HPDE6-E6E7 (cell line): Measurements from ENCODE around the gene PPIL4.
A peak's percentile ranks its signal among the peaks of the same experiment; 100 is the strongest.
"Not testable (repeated sequence)": the region's sequence is repeated elsewhere in the genome, so short reads cannot be mapped to it uniquely, and the experiment has no call there.

Experiments
- DNase-seq: peaks from one replicate; pipeline ENCODE4 v3.0.0; 2011; ENCODE audit warnings: missing footprints; ENCODE audit errors: extremely low spot score

Gene PPIL4

DNA sequence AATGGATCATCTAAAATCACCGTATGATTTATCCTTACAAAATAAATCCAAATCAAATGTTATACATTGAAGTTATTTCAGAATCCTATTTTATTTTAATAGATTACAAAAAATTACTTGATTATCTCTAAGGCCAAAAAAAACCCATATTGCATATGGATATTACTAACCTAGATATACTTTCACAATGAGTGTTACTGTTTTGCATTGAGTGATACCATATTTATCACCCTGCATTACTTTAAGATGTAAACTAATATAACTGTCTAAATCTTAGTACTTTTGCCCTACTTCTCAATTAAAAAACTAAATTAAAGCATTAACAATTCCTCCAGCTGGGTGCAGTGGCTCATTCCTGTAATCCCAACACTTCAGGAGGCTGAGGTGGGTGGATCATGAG is 11.1 kb downstream of the PPIL4 start:
- DNase-seq, result no peak

DNA sequence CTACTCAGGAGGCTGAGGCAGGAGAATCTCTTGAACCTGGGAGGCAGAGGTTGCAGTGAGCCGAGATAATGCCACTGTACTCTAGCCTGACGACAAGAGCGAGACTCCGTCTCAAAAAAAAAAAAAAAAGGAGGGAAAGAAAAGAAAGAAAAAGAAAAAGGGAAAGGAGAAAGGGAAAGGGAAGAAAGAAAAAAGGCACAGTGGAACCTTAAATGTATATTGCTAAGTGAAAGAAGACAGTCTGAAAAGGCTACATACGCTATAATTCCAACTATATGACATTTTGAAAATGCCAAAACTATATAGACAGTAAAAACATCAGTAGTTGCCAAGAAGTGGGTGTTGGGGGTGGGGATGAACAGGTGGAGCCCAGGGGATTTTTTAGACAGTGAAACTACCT is 16.2 kb downstream of the PPIL4 start:
- DNase-seq, result no peak

DNA sequence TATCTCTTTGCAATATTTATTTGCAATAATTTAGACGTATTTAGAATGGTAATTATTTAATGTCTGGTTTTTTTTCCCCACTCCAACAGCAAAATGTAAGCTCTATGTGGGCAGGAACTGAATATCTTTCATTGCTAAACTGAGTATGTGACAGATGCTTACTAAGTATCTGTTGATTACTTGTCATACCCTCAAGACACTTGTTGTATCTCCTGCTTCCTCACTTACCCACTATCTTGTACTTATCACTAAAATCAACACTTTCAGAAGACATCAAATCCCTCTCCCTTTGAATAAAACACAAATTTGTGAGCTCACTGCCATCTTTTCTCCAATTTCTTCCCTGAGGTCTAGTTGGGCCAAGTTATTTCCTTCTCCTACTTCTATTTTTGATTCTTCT is 30.3 kb downstream of the PPIL4 start:
- DNase-seq, result no peak

DNA sequence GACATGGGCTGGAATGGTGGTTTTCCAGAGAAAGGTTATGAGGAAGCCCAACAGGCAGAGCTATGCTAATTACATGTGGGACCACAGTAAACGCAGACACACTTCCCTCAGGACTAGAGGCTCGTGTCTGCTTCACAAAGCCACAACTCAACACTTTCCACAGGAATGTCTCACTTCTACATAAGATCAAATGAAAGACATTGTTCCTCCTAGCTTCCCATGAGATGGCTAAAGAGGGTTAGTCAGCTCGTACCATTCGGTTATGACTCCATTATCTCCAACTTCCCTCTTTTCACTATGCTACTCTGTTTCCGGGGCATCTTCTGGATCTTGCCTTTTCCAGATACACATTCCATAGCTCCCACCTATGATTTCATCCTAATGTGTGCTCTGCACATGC is 31.9 kb downstream of the PPIL4 start:
- no peak for DNase-seq

DNA sequence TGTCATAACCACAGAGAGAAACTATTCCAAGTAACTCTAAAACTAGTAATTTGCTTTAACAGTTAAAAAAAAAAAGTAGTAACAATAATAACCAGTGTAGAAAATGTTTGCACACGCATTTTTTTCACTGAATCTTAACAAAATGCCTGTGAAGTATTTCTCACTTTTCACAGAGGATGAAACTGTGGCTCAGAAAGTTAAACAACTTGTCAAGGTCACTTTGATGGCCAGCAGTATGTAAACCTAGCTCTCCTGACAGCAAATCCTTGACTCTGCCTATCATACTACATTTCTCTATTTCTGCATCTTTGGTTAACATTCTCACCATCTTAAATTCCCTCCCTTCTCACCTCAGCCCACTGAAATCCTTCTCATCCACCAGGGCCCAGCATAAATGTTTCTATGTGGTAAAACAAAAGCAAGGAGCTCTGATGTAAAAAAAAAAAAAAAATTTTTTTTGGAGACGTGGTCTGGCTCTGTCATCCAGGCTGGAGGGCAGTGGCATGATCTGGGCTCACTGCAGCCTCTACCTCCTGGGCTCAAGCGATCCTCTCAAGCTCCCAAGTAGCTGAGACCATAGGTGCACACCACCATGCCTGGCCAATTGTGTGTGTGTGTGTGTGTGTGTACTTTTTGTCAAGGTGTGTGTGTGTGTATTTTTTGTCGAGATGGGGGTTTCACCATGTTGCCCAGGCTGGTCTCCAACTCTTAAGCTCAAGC is 34.9 kb downstream of the PPIL4 start:
- DNase-seq, result no peak

DNA sequence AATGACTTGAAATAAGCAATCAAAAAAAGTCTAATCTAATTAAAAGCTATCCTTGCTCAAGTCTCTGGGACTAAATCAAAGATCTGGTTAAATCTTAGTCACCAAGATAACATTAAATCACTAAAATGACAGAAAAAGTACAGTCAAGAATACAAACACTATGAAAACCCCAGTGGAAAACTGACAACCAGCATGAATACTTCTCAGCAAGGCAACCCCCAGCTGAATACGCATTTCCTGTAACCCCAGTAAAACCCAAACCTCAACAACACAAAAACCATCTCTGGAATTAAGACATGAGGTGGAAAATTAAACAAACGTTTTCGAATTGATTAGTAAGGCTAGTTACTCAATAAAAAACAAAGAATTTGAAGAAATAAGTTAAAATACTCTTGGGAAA is 37.4 kb downstream of the PPIL4 start:
- no peak for DNase-seq

DNA sequence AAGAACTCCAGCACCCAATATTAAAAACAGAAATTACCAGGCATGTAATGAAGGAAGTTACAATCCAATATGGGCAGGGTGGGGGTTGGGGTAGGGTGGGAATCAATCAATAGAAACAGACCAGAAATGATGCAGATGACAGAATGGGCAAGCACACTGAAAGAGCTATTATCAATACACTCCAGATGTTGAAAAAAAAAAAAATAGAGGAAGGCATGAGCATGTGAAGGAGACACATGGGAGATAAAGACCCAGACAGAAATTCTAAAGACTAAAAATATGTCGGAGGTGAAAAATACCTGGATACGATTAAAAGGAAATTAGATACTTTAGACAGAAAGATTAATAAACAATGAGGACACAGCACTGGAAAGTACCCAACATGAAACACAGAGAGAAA is 42.0 kb downstream of the PPIL4 start:
- no peak for DNase-seq

DNA sequence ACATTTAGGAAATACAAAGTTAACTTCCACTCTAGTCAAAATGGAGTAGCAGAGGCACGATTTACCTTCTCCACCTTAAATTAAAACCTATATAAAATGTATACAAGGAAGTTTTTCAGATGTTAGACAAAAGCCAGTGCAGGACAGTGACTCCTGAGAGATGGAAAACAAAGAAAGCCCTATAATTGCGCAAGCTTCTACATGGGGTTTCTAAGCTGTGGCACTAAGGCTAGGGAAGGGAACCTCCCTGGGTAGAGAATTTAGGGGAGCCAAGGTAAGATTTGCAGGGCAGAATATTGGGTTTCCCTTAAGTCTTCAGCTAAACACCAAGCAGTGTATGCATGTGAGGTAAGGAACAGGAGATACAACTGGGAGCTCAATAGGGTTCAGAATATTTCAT is 42.6 kb downstream of the PPIL4 start:
- DNase-seq, result no peak

DNA sequence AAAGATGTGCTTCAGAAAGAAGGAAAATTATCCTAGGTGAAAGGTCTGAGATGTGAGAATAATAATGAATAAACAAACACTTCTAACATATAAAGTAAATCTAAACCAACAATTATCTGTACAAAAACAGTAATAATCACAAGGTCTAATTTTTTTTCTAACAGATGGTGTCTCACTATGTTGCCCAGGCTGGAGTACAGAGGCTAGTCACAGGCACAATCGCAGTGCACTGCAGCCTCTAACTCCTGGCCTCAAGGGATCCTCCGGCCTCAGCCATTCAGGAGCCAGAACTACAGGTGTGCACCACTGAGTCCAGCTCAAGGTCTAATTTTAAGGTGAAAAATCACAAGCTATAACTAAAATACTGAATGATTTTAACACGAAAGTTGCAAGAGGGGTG is 44.1 kb downstream of the PPIL4 start:
- DNase-seq, result no peak

DNA sequence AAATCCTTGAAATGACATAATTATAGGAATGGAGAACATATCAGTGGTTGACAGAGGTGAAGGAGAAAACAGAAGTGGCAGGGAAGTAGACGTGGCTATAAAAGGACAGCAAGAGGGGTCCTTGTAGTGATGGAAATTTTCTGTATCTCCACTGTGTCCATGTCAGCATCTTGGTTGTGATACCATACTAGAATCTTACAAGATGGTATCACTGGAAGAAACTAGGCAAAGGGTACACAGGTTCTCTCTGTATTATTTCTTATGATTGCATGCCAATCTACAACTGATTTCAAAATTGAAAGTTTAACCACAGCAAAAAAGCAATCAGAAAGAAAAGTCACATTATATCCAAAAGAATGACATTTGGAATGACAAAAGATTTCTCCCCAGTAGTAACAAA is 44.6 kb downstream of the PPIL4 start:
- no peak for DNase-seq

DNA sequence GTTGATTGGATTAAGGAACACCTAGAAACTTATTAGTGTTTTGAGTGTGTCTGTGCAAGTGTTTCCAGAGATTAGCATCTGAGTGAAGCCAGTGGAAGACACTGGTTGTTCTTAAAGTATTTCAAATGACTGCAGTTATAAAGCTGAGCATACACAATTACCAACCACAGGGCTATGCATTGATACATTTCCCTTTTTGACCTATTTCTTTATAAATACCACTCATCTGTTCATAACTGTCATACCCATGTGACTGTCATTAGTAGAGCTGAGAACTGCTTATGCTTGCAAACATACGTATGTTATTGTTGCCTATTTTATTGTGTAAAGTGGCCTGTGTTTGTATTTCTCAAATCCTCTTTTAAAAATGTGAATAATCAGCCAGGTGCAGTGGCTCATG is 45.7 kb downstream of the PPIL4 start:
- no peak for DNase-seq

DNA sequence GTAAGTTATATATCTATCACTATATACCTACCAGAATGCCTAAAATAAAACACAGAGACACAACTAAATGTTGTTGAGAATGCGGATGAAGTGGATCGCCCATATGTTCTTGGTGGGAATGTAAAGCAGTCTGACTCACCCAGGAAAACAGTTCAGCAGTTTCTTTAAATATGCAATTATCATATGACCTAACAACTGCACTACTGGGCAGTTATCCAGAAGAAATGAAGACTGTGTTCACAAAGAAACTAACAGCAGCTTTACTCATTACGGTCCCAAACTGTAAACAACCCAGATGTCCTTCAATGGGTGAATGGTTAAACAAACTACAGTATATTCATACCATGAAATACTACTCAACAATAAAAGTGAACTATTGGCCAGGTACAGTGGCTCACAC is 46.8 kb downstream of the PPIL4 start:
- peak; percentile 40 for DNase-seq

DNA sequence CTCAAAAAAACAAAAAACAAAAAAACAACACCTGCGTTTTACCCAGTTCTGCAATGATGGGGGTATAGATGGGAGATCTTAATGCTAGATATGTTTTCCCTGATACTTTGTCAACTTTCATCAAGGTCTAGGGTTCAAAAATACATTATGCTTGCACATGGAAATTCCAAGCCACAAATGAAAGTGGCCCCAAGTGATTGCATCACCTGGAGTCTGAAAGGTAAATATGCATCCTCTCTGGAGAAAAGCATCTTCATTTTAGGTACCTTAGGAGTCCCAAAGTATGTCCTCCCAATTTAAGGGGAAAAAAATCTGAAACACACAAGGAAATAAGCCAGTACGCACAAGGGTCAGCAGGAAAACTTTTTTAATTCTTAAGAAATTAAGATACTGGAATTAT is 48.5 kb downstream of the PPIL4 start:
- DNase-seq, result no peak

DNA sequence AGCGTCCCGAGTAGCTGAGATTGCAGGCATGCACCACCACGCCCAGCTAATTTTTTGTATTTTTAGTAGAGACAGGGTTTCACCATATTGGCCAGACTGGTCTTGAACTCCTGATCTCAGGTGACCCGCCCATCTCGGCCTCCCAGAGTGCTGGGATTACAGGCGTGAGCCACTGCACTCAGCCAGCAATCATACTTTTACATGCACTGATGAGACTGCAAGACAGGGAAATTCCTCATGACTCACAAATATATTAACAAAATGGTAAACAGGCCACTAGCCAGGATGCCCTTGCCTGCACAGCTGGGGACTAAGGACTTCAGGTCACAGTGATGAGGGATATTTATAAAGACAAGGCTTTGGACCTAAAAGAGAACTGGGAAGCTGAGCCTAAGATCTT is 49.2 kb downstream of the PPIL4 start:
- not testable (repeated sequence) for DNase-seq

DNA sequence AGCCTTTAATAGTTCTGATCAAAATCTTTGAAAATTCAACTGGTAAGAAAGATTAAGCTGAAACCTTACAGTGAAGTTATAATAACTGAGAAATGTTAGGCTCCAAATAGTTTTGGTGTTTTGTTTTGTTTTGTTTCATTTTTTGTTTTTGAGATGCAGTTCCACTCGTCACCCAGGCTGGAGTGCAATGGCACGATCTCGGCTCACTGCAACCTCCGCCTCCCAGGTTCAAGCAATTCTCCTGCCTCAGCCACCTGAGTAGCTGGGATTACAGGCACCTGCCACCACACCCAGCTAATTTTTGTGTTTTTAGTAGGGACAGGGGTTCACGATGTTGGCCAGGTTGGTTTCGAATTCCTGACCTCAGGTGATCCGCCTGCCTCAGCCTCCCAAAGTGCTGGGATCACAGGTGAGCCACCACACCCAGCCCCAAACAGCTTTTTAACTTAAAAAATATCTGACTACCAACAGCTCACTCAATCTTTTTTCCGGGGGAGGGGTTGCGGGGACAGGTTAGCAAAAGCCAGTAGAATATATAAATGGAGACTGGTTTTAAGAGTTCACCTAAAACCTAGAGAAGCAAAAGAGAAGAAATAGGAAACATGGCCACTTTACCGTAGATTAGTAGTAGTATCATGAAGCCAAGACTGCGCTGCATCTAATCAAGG is 50.4 kb downstream of the PPIL4 start:
- not testable (repeated sequence) for DNase-seq

DNA sequence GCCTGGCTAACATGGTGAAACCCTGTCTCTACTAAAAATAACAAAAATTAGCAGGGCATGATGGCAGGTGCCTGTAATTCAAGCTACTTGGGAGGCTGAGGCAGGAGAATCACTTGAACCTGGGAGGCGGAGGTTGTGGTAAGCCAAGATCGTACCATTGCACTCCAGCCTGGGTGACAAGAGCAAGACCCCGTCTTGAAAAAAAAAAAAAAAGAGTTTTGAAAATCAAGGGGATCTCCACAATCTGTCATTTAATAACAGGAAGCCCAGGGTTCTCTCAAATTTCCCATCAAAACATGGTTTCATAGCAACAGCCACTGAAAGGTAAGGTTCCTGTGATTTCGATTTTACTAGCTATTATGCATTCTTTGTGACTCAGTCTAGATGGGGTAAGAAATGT is 51.0 kb downstream of the PPIL4 start:
- not testable (repeated sequence) for DNase-seq

DNA sequence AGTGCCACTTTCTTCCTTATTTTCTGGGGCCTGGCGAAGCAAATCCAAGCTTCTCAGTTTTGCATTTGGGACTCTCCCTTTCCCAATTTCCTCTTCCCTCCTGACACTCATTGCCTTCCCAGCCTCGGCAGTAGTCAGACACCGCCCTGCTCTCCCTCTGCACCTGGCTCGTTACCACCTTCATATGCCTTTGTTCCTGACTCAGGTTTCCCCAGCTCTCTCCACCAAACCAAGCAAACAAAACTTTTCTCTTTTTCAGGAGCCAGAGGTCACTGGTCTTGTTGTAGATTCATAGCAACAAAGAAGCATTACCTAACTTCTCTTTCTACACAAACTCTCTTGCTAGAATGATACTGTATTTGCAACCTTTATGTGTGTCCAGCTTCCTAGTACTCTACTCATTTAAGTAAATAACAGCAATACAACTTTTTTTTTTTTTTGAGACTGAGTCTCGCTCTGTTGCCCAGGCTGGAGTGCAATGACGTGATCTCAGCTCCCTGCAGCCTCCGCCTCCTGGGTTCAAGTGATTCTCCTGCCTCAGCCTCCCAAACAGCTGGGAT is 52.0 kb downstream of the PPIL4 start:
- no peak for DNase-seq

DNA sequence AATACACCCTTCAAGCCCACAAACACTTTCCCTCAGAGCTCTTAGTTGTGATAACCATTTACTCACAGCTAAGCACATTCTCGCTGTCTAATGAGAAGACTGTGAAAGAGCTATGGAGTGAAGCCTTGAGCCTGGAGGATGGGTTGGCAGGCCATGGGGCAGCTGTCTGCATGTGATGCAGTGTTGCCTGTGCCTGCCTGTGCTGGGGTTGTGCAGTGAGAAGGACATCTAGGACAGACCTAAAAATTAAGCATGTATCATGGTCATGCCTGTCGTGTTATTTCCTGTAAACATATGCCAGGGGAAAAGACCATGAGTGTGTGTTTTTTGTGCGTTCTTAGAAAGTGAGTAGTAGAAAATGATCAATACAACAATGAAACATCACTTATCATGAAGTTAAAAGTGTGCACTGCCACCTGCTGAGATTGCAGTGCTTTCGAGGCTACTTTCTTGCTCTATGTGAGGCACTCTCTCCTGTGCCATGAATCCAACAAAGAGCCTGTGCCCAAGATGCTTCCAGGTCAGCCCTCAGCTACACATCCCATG is 53.0 kb downstream of the PPIL4 start:
- no peak for DNase-seq

DNA sequence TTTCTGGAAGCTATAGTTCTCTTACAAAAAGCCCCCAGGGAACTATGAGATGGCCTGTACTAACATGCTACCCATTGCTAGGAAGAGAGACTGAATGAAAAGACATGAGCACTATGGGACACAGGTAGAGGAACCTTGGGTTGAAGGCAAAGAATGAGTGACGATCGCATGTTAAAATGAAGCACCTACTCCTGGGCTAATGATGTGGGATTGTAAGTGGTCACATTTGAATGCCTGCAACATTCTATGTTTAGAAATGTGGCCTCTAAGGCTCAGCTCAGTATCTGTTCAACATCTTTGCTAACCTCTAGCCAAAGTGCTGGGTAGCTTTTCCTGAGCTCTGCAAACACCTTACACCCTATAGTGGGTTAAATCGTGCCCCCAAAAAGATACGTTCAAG is 55.9 kb downstream of the PPIL4 start:
- no peak for DNase-seq

DNA sequence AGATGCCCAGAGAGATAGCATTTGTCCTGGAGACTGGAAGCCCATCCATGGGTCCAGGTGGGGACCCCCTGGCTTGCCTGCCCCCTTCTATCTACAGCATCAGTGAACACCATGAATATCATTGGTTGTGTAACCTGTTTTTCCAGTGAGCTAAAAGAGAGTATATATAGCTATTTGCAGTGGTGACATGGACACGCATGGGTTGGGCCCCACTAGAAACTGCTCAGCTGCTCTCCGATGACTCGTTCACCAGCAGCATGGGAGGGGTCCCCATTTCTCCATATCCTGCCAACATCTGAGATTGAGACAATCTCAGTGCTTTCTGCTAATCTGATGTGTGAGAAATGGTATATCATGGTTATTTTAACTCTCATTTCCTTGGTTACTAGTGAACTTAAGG is 57.0 kb downstream of the PPIL4 start:
- no peak for DNase-seq

DNA sequence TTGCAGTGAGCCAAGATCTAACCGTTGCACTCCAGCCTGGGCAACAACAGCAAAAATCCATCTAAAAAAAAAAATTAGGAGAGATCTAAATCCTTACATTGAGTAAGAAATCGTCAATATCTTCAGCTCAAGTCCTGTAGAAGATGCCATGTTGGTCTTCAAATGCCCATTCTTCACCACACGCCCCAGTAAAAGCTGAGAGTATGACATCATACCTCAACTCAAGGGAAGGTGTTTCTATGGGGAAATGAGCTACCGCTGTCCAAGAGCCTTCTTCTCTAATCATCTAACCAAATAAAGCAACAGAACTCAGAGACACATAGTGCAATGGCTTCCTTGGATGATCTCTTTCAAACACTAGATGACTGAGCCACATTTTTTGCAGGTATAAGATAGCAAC is 58.5 kb downstream of the PPIL4 start:
- no peak for DNase-seq

DNA sequence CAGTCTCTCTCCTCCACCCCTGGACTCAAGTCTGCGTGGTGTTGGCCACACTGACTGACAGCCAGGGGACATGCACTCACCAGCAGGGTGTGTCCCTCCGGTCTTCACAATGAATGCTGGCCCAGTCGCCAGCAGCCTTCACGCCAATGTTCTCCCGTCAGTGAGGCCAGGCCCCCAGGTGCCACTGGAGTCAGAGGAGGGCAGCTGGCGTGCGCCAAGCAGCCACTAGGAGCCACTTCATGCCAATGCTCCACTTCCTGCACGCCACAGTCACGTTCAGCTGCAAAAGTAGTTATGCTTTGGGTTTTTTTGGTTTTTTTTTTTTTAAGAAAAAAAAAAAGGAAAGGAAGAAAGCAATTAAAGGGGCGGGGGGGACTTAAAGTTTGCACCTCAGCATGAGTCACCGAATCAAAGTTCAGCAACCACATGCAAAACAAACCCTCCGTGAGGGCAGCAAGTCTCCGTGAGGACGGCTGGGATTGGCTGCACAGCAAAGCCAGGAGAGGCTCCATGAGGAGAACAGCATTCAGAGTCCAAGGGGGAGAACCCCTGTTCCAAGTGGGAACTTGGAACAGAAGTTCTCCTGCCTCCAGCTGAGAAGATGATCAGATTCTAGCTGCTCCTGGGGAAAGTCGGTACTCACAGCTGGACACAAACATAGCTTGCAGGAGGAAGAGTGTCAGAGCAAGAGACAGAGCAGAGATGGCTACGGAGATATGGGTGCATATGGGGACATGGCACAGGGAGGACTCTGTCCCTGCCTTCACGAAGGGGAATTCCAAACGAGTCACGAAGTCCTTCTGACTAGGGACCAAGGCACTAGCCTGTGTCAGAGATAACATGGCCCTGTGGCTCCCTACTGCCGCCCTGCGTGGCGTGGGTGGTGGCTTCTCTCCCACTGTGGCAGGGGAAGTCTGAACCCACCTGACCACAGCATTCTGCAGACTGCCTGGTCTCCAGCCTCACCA is 60.8 kb downstream of the PPIL4 start, which contains the start of gene ZC3H12D:
Gene ZC3H12D (minus strand): TSS at position 282 of the 968 bp plus-strand sequence. CDS start 10,471 bp downstream, outside the sequence.
- DNase-seq, result no peak
